Dermis lymphatic vessel endothelial cell (primary cell): ENCODE measurements around the gene MTX3. TPM values are rescaled to one million over a fixed set of nuclear protein-coding genes. Genes with fewer than 3 reads are reported as not detected.

ENCODE experiments used
- total RNA-seq: library from RNA; depleted of rRNA; stranded (reverse); fragments of >200 nt; gene quantifications from 2 replicates; pipeline ENCODE4 v1.2.1, GENCODE V29; 2014

MTX3 gene, protein sequence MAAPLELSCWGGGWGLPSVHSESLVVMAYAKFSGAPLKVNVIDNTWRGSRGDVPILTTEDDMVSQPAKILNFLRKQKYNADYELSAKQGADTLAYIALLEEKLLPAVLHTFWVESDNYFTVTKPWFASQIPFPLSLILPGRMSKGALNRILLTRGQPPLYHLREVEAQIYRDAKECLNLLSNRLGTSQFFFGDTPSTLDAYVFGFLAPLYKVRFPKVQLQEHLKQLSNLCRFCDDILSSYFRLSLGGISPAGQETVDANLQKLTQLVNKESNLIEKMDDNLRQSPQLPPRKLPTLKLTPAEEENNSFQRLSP
- total RNA-seq, result 8.0 and 8.7 TPM in 2 replicates

DNA sequence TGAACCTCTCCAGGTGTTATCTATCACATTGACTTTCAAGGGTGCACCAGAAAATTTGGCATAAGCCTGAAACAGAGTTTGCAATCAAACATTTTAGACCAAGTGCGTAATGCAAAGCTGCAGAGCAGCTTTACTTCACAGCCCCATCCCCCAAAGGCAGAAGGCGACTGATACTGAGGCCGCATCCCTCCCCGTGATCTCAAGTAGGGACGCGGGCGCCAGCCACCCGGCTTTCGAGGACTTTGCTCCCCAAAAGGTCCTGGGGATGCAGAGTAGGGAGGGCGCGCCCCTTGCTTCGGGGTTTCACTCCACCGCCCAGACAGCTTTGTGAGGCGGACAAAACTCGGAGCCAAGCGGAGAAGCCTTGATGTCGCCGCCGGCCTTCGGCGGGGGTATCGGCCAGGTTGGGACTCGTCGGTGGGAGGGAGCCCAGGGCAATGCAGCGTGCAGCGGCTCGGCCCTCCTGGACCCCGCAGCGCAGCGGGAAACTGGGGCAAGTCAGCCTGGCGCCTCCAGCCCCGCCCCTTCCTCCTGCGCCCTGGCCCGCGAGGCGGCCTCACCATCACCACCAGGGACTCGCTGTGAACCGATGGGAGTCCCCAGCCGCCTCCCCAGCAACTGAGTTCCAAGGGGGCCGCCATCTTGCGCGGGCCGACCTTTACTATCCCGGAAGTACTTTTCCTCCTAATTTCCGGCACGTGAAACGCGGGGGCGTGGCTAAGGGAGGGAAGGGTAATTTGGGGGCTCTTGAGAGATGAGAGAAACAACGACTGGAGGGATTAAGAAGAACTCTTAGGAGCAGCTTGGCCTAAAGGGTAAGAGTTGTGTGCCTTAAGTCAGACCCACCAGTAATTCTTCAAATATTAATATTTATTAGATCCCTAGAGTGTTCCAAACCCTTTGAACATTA lies at the start of gene MTX3:
Gene MTX3 (minus strand): TSS at position 665 of the 910 bp plus-strand sequence. CDS start 24 bp downstream, at position 641.

DNA sequence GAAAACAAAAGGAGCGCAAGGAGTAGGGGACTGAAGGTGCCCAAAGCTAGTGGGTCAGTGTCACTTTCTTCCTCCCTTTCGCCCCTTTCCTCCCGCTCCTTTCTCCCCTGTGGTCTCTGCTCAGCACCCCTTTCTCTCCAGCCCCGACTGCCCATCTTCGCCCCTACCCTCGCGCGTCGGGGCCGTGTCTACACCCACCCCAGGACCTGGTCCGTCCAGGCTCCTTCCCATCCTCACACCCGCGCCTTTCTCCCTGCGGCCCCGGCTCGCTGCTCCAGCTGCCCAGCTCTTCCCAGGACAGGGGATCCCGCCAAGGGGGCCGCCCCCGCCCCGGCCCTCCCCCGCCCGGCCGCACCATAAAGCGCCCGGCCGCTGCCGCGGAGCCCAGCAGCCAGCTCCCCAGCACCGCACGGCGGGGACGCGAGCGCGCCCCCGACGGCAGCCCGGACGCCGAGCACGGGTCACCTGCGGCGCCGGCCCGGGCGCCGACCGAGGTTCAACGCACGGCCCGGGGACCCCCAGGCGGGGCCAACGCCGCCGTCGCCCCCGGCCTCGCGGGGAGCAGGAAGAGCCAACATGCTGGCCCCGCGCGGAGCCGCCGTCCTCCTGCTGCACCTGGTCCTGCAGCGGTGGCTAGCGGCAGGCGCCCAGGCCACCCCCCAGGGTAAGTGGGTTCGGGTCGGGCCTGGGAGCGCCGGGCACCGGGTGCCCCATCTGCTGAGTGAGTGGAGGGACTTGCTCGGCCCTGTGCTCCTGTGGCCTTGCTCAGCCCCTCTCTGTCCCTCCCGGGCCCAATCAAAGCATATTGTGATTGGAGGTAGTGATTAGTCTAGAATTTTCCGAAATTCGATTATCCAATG lies 44.1 kb upstream of the MTX3 start, which contains the start of gene THBS4:
Gene THBS4 (plus strand): TSS at position 387 of the 860 bp plus-strand sequence. CDS start 190 bp downstream, at position 577.

Other genes starting within 250 kb of the MTX3 start
- 0.17 and 0.22 TPM in 2 replicates for gene THBS4, start 44.1 kb upstream of the MTX3 start, total RNA-seq